ENCODE data around the gene RPTOR.

GRCh38 chr17:80845863-80846671 is 301.4 kb downstream of the RPTOR start:
- TF ChIP-seq CTCF (IDR thresholded peaks at IDR 0.05), result no peak
- TF ChIP-seq TCF7L2 (IDR thresholded peaks at IDR 0.05; ENCODE audit: low read depth, low read length), result no peak
- TF ChIP-seq POLR2AphosphoS5 (IDR thresholded peaks at IDR 0.05; ENCODE audit: low read depth, low read length), result no peak
- TF ChIP-seq REST (IDR thresholded peaks at IDR 0.05; ENCODE audit: insufficient read depth in 1 of 2, low read depth in 2 of 2, low read length in 1 of 2), result no peak
- no peak for TF ChIP-seq SIN3A (IDR thresholded peaks at IDR 0.05; ENCODE audit: borderline replicate concordance, insufficient read depth, low read depth, low read length)
